Measurements from ENCODE around the gene HSPB6.

Gene HSPB6

GRCh38 chr19:35787227-35787799 is 30.5 kb upstream of the HSPB6 start:
- TF ChIP-seq REST (IDR thresholded peaks at IDR 0.05; ENCODE audit: insufficient read depth in 1 of 2, low read depth in 2 of 2, low read length in 2 of 2) (no peak), FOXP2 (optimal IDR thresholded peaks at IDR 0.05; ENCODE audit: borderline replicate concordance, extremely low read depth, extremely low read length, insufficient read depth) (no peak), POLR2AphosphoS5 (IDR thresholded peaks at IDR 0.05; ENCODE audit: low read depth, low read length) (no peak), TAF1 (IDR thresholded peaks at IDR 0.05; ENCODE audit: borderline replicate concordance, insufficient read depth, low read length) (no peak), SIN3A (IDR thresholded peaks at IDR 0.05; ENCODE audit: borderline replicate concordance, insufficient read depth, low read length) (no peak)

GRCh38 chr19:35786299-35787160 is 29.7 kb upstream of the HSPB6 start:
- TF ChIP-seq REST (IDR thresholded peaks at IDR 0.05; ENCODE audit: insufficient read depth in 1 of 2, low read depth in 2 of 2, low read length in 2 of 2) (no peak), TAF1 (IDR thresholded peaks at IDR 0.05; ENCODE audit: borderline replicate concordance, insufficient read depth, low read length) (no peak), POLR2AphosphoS5 (IDR thresholded peaks at IDR 0.05; ENCODE audit: low read depth, low read length) (no peak), SIN3A (IDR thresholded peaks at IDR 0.05; ENCODE audit: borderline replicate concordance, insufficient read depth, low read length) (no peak), FOXP2 (optimal IDR thresholded peaks at IDR 0.05; ENCODE audit: borderline replicate concordance, extremely low read depth, extremely low read length, insufficient read depth) (no peak)

GRCh38 chr19:35785339-35785627 is 28.5 kb upstream of the HSPB6 start:
- TF ChIP-seq TAF1 (IDR thresholded peaks at IDR 0.05; ENCODE audit: borderline replicate concordance, insufficient read depth, low read length): no peak
- TF ChIP-seq FOXP2 (optimal IDR thresholded peaks at IDR 0.05; ENCODE audit: borderline replicate concordance, extremely low read depth, extremely low read length, insufficient read depth): no peak
- no peak for TF ChIP-seq REST (IDR thresholded peaks at IDR 0.05; ENCODE audit: insufficient read depth in 1 of 2, low read depth in 2 of 2, low read length in 2 of 2)
- TF ChIP-seq SIN3A (IDR thresholded peaks at IDR 0.05; ENCODE audit: borderline replicate concordance, insufficient read depth, low read length): no peak
- no peak for TF ChIP-seq POLR2AphosphoS5 (IDR thresholded peaks at IDR 0.05; ENCODE audit: low read depth, low read length)

- TF ChIP-seq SIN3A (IDR thresholded peaks at IDR 0.05; ENCODE audit: borderline replicate concordance, insufficient read depth, low read length) (no peak), FOXP2 (optimal IDR thresholded peaks at IDR 0.05; ENCODE audit: borderline replicate concordance, extremely low read depth, extremely low read length, insufficient read depth) (no peak), TAF1 (IDR thresholded peaks at IDR 0.05; ENCODE audit: borderline replicate concordance, insufficient read depth, low read length) (no peak), REST (IDR thresholded peaks at IDR 0.05; ENCODE audit: insufficient read depth in 1 of 2, low read depth in 2 of 2, low read length in 2 of 2) (no peak), POLR2AphosphoS5 (IDR thresholded peaks at IDR 0.05; ENCODE audit: low read depth, low read length) (no peak)
These were observed 27.9 kb upstream of the HSPB6 start for GRCh38 chr19:35784503-35785338.
